OCI-LY1 (cell line): Measurements from ENCODE around the gene TIAM1.

ENCODE experiments used
- EZH2 ChIP-seq: fragments of 200-600 bp; sonication (generic), shearing (Covaris generic); IDR thresholded peaks from 2 replicates; pipeline ENCODE4 v1.8.0; 2017; ENCODE audit warnings: borderline replicate concordance, mixed run types, mild to moderate bottlenecking, antibody characterized with exemption, low read length, moderate library complexity, mixed read lengths
- TF ChIP-seq, protein P1 (sequence below): fragments of 200-600 bp; sonication (generic), shearing (Covaris generic); IDR thresholded peaks from 2 replicates; pipeline ENCODE4 v1.5.1; 2017; ENCODE audit warnings: mild to moderate bottlenecking, antibody characterized with exemption, low read length, moderate library complexity, mixed read lengths

DNA sequence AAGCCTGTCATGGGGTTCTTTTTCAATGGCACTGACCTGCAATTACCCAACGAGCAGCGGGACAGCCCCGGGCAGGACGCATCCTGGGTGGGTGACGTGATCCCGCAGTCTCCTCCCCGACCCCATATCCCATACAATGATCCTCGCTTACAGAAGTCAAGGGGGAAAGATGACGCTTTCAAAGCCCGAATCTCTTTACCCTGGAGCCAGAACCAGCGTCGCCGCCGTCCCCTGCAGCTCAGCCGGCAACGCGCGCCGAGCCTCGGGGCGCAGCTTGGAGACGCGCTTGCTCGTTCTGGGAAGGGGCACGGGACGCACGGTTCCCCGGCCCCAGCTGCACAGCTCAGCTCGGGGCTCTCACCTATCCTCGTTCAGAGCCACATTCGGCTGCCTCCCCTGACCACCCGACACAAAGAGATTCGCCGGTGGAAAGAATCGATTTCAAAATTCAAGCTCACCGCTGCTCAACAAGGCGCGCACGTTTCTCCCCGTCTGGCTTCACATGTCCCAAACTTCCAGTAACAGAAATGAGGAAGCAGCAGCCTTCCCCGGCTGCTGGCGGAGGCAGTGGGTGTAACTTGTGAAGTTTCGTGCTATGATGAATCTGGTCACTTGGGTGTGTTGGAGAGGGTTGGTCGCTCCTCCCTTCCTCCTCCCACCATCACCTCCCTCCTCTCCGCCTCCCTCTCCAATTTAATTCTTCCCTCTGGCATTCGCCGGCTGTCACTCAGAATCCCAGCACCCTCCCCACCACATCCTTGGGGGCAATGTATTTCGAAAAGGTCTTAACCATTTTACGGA lies at the start of gene TIAM1:
- no peak for TF ChIP-seq EZH2
- TF ChIP-seq, protein P1, sequence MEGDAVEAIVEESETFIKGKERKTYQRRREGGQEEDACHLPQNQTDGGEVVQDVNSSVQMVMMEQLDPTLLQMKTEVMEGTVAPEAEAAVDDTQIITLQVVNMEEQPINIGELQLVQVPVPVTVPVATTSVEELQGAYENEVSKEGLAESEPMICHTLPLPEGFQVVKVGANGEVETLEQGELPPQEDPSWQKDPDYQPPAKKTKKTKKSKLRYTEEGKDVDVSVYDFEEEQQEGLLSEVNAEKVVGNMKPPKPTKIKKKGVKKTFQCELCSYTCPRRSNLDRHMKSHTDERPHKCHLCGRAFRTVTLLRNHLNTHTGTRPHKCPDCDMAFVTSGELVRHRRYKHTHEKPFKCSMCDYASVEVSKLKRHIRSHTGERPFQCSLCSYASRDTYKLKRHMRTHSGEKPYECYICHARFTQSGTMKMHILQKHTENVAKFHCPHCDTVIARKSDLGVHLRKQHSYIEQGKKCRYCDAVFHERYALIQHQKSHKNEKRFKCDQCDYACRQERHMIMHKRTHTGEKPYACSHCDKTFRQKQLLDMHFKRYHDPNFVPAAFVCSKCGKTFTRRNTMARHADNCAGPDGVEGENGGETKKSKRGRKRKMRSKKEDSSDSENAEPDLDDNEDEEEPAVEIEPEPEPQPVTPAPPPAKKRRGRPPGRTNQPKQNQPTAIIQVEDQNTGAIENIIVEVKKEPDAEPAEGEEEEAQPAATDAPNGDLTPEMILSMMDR: no peak
